BE2C (cell line): ENCODE measurements around the gene L3MBTL2.

Experiments
- DNase-seq: peaks from one replicate; pipeline ENCODE4 v3.0.0-alpha.2; 2020
- H3K27me3 ChIP-seq: fragments of 250-450 bp; sonication (Bioruptor Pico); 2 replicates; pipeline ENCODE4 v1.5.1; 2020; ENCODE audit warnings: mild to moderate bottlenecking
- H3K36me3 ChIP-seq: fragments of 250-450 bp; sonication (Bioruptor Pico); 2 replicates; pipeline ENCODE4 v1.5.1; 2020; ENCODE audit warnings: mild to moderate bottlenecking
- H3K4me1 ChIP-seq: fragments of 250-450 bp; sonication (Bioruptor Pico); 2 replicates; pipeline ENCODE4 v1.5.1; 2020
- H3K4me3 ChIP-seq: 2 replicates; pipeline ENCODE4 v1.5.1; 2011; ENCODE audit warnings: low read depth, low read length
- H3K9me3 ChIP-seq: fragments of 250-450 bp; sonication (Bioruptor Pico); 2 replicates; pipeline ENCODE4 v1.5.1; 2020
- CTCF ChIP-seq: IDR thresholded peaks from 2 replicates; pipeline ENCODE4 v1.5.1; 2012; ENCODE audit warnings: mild to moderate bottlenecking, low read depth, low read length

L3MBTL2 gene

DNA sequence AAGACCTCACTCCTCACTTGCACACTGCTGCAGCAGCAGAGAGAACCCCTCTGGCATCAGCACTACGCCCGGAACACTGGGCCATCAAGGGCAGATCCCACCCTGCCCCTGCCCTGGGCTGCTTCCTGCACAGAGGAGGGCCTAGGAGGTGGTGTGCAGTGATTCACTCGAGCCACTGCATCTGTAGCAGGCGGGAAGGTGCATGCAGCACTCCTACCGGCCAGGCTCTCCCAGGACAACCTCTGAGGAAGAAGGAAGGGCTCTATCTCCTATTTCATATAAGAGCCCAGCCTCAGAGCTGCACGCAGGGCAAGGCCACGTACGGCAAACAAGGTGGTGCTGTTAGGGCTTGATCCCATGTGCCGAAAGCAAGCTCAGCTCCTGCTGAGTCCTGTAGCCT lies 66.7 kb downstream of the L3MBTL2 start:
- TF ChIP-seq CTCF = no peak
- no peaks in the 10 kb centered on the region for H3K27me3 ChIP-seq
- H3K36me3 ChIP-seq = peaks cover 94% of the 10 kb centered on the region
- H3K9me3 ChIP-seq = no peaks in the 10 kb centered on the region
- H3K4me3 ChIP-seq = no peak overlapping the region
- DNase-seq = no peak
- H3K4me1 ChIP-seq = no peaks in the 10 kb centered on the region

DNA sequence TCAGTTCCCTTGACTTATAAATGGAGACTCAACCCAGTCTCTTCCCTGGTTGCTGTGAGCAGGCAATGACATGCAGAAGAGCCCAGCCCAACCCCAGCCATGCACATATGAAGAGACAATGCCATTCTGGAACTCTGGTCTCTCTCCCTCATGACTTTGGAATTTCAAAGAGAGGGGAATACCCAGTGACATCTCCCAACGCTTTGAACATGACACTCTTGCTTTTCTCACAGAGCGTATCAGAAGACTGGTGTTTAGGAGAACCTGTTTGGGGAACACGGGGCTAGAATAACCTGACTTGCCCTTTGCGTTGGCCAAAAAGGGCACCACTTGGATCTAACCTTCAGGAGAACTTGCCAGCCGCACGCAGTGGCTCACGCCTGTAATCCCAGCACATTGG lies 68.0 kb downstream of the L3MBTL2 start:
- no peak for DNase-seq
- Histone ChIP-seq H3K9me3 (no peaks in the 10 kb centered on the region), H3K4me3 (no peak overlapping the region), H3K4me1 (no peaks in the 10 kb centered on the region), H3K27me3 (no peaks in the 10 kb centered on the region), H3K36me3 (peaks cover 91% of the 10 kb centered on the region)
- no peak for TF ChIP-seq CTCF

DNA sequence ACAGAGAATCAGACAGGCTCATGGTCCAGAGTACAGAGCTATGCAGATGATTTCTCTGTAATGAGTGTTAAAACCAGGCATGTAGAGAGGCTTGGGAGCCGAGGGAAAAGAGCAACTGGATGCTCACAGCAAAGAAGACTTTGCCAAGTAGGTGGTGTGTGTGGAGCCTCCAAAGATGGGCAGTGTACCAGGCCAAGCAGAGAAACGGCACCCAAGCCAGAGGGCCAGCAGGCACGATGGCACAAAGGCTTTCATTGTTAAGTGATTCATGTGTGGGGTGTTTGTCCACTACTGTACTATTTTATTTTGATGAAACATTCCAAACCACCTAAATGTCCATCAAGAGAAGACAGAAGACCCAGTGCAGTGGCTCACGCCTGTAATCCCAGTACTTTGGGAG lies 69.7 kb downstream of the L3MBTL2 start:
- Histone ChIP-seq H3K9me3 (no peaks in the 10 kb centered on the region), H3K27me3 (no peaks in the 10 kb centered on the region), H3K4me3 (no peak overlapping the region), H3K4me1 (no peaks in the 10 kb centered on the region), H3K36me3 (peaks cover 93% of the 10 kb centered on the region)
- no peak for TF ChIP-seq CTCF
- DNase-seq = no peak

GRCh38 chr22:41280065-41280464 lies 75.0 kb downstream of the L3MBTL2 start:
- Histone ChIP-seq H3K9me3 (no peaks in the 10 kb centered on the region), H3K27me3 (no peaks in the 10 kb centered on the region), H3K36me3 (peaks cover 94% of the 10 kb centered on the region), H3K4me3 (no peak overlapping the region), H3K4me1 (no peaks in the 10 kb centered on the region)
- TF ChIP-seq CTCF = no peak
- no peak for DNase-seq

DNA sequence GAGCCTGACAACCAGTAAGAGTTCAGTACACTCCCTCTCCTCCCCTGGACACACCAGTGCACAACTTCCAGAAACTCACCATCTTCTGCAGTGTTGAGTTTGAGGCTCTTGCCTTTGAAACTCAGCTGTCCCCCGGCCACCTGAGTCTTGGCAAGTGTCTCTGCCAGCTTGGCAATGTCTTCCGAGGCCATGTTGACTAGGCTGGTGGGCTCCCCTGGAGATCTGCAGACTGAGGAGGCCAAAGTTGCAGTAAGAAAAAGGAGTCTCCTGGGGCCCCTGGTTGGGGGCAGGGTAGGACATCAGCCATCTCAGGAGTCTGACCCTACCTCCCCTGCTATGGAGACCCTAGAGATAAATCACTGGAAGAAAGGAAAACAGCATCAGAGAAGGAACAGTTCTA lies 75.7 kb downstream of the L3MBTL2 start:
- H3K27me3 ChIP-seq = no peaks in the 10 kb centered on the region
- peaks cover 87% of the 10 kb centered on the region for H3K36me3 ChIP-seq
- TF ChIP-seq CTCF = no peak
- DNase-seq = no peak
- H3K4me1 ChIP-seq = no peaks in the 10 kb centered on the region
- H3K9me3 ChIP-seq = no peaks in the 10 kb centered on the region
- H3K4me3 ChIP-seq = no peak overlapping the region
